CD14-positive monocyte (primary cell): Measurements from ENCODE around the gene ADH6. TPM values are rescaled to one million over a fixed set of nuclear protein-coding genes. Genes with fewer than 3 reads are reported as not detected.
"Not testable (repeated sequence)": the region's sequence is repeated elsewhere in the genome, so short reads cannot be mapped to it uniquely, and the experiment has no call there.

Source experiments
- DNase-seq, 3 donors: peaks; one replicate each; pipeline ENCODE4 v3.0.0-alpha.2; 2011 to 2022
- H2AFZ ChIP-seq: 2 replicates; pipeline ENCODE4 v1.6.0; 2012; ENCODE audit warnings: mild to moderate bottlenecking, low read depth, low read length, inconsistent platforms; ENCODE audit not compliant: insufficient read depth, poor library complexity, severe bottlenecking
- H3K27ac ChIP-seq, 2 donors: 1 replicate in 1 of 2; 2 replicates in 1 of 2; pipeline ENCODE4 v1.5.1; 2012 to 2013; ENCODE audit warnings: low read length in 2 of 2, control low read depth in 1 of 2, inconsistent platforms in 1 of 2, low read depth in 1 of 2, mild to moderate bottlenecking in 1 of 2
- H3K27me3 ChIP-seq, 2 donors: one replicate each; pipeline versions ENCODE4 v1.6.0 to v1.6.1; 2011 to 2013; ENCODE audit warnings: low read length in 2 of 2; ENCODE audit not compliant: control insufficient read depth in 2 of 2, insufficient read depth in 2 of 2
- H3K36me3 ChIP-seq, 2 donors: replicated peaks in 1 of 2; 1 replicate in 1 of 2; 2 replicates in 1 of 2; pipeline versions ENCODE4 v1.5.1 to v1.6.1; 2012 to 2013; ENCODE audit warnings: low read length in 2 of 2, control low read depth in 1 of 2, inconsistent platforms in 1 of 2, mild to moderate bottlenecking in 1 of 2; ENCODE audit not compliant: insufficient read depth in 2 of 2, control insufficient read depth in 1 of 2
- H3K4me1 ChIP-seq, 2 donors: 1 replicate in 1 of 2; 2 replicates in 1 of 2; pipeline versions ENCODE4 v1.5.1 to v1.6.1; 2012 to 2013; ENCODE audit warnings: low read length in 2 of 2, control low read depth in 1 of 2, inconsistent platforms in 1 of 2, mild to moderate bottlenecking in 1 of 2, moderate library complexity in 1 of 2; ENCODE audit not compliant: insufficient read depth in 2 of 2, control insufficient read depth in 1 of 2
- H3K4me2 ChIP-seq: replicated peaks from 2 replicates; pipeline ENCODE3; 2012; ENCODE audit warnings: low read length, moderate library complexity, mild to moderate bottlenecking; ENCODE audit not compliant: poor library complexity, severe bottlenecking; ENCODE audit errors: extremely low read depth
- H3K4me3 ChIP-seq, 3 experiments: fragments of 200-600 bp in 1 of 3; sonication (generic) in 1 of 3; replicated peaks in 1 of 3; 1 replicate in 2 of 3; 2 replicates in 1 of 3; pipeline ENCODE4 v1.5.1; 2011 to 2013; ENCODE audit warnings: low read length in 3 of 3, mild to moderate bottlenecking in 3 of 3, control low read depth in 2 of 3, low read depth in 2 of 3, inconsistent platforms in 1 of 3, moderate library complexity in 1 of 3
- H3K79me2 ChIP-seq: 2 replicates; pipeline ENCODE4 v1.6.0; 2012; ENCODE audit warnings: mild to moderate bottlenecking, control low read depth, inconsistent platforms, low read length, moderate library complexity; ENCODE audit not compliant: insufficient read depth
- H3K9ac ChIP-seq: 2 replicates; pipeline ENCODE4 v1.6.0; 2017; ENCODE audit warnings: low read length, mild to moderate bottlenecking; ENCODE audit not compliant: insufficient read depth, poor library complexity, severe bottlenecking
- H3K9me3 ChIP-seq, 2 donors: replicated peaks in 1 of 2; 1 replicate in 1 of 2; 2 replicates in 1 of 2; pipeline versions ENCODE4 v1.5.1 to v1.6.1; 2012 to 2013; ENCODE audit warnings: low read length in 2 of 2, control low read depth in 1 of 2; ENCODE audit not compliant: control insufficient read depth in 1 of 2, insufficient read depth in 1 of 2
- H4K20me1 ChIP-seq: 2 replicates; pipeline ENCODE4 v1.6.0; 2012; ENCODE audit warnings: mild to moderate bottlenecking, low read length, control low read depth, moderate library complexity; ENCODE audit not compliant: insufficient read depth
- H3K27ac Mint-ChIP-seq, 7 donors: one replicate each; pipeline ENCODE4 v1.8.0; 2020; ENCODE audit warnings: mild to moderate bottlenecking in 7 of 7, mixed read lengths in 7 of 7, moderate library complexity in 6 of 7, inconsistent platforms in 2 of 7
- H3K27me3 Mint-ChIP-seq, 3 donors: one replicate each; pipeline ENCODE4 v1.8.0; 2021 to 2022; ENCODE audit warnings: low read depth in 3 of 3, mild to moderate bottlenecking in 3 of 3, mixed read lengths in 3 of 3, moderate library complexity in 3 of 3, inconsistent platforms in 1 of 3
- H3K36me3 Mint-ChIP-seq, 2 donors: one replicate each; pipeline ENCODE4 v1.8.0; 2020; ENCODE audit warnings: mixed read lengths in 2 of 2, inconsistent platforms in 1 of 2, mild to moderate bottlenecking in 1 of 2
- H3K4me1 Mint-ChIP-seq: one replicate; pipeline ENCODE4 v1.8.0; 2020; ENCODE audit warnings: mild to moderate bottlenecking, mixed read lengths
- H3K4me3 Mint-ChIP-seq, 2 donors: one replicate each; pipeline ENCODE4 v1.8.0; 2020; ENCODE audit warnings: mild to moderate bottlenecking in 2 of 2, mixed read lengths in 2 of 2, moderate library complexity in 1 of 2
- H3K9me3 Mint-ChIP-seq, 7 donors: one replicate each; pipeline ENCODE4 v1.8.0; 2020 to 2022; ENCODE audit warnings: mixed read lengths in 7 of 7, mild to moderate bottlenecking in 6 of 7, moderate library complexity in 6 of 7, inconsistent platforms in 2 of 7
- CTCF ChIP-seq: fragments of 200-600 bp; IDR thresholded peaks from one replicate; pipeline ENCODE4 v1.8.0; 2022; ENCODE audit warnings: antibody characterized with exemption, mild to moderate bottlenecking
- WGBS: methylation state at CpG from one replicate; pipeline ENCODE4 v1.1.5; 2013; ENCODE audit warnings: missing lambda C conversion rate; ENCODE audit not compliant: insufficient coverage; 5-methylcytosine and 5-hydroxymethylcytosine counted together
- intact Hi-C, 2 donors: fragments of 100-400 bp; cut with micrococcal nuclease; formaldehyde crosslinking; loops; one replicate each; pipeline versions ENCODE4 v1.15.0 to v1.15.1; 2023
- polyA plus RNA-seq, 3 donors: library from polyadenylated mRNA; depleted of rRNA in 1 of 3; unstranded in 2 of 3; stranded (reverse) in 1 of 3; fragments of 300-500 nt in 2 of 3; fragments of >200 nt in 1 of 3; fragmentation: Illumina TruSeq in 2 of 3; gene quantifications; 1 replicate in 2 of 3; 2 replicates in 1 of 3; pipeline ENCODE4 v1.2.3, GENCODE V29; 2012 to 2021

ADH6 gene
- polyA plus RNA-seq, 3 donors: not detected

- Histone ChIP-seq H3K4me3 (no peak overlapping the region), H2AFZ (no peak overlapping the region), H3K4me2 (no peak overlapping the region), H3K27ac (no peak overlapping the region), H3K4me1 (no peaks in the 10 kb centered on the region), H3K36me3 (no peaks in the 10 kb centered on the region), H3K79me2 (no peaks in the 10 kb centered on the region), H3K9me3 (peaks cover 4 to 16% of the 10 kb centered on the region in 2 donors), H4K20me1 (no peaks in the 10 kb centered on the region), H3K9ac (no peak overlapping the region), H3K27me3 (no peaks in the 10 kb centered on the region)
- Mint-ChIP-seq H3K4me1 (no peaks in the 10 kb centered on the region), H3K4me3 (no peak overlapping the region), H3K27me3 (peaks cover 0 to 2% (median 0%) of the 10 kb centered on the region in 3 donors), H3K27ac (no peak overlapping the region), H3K9me3 (peaks cover 6 to 19% (median 12%) of the 10 kb centered on the region in 7 donors), H3K36me3 (no peaks in the 10 kb centered on the region)
- no CpG with 5 or more reads among the region's 1 CpG for WGBS
- intact Hi-C loops: no loop called here
- TF ChIP-seq CTCF: no peak
- no peak for DNase-seq
These were observed 16.9 kb upstream of the ADH6 start for GRCh38 chr4:99235955-99236354.

DNA sequence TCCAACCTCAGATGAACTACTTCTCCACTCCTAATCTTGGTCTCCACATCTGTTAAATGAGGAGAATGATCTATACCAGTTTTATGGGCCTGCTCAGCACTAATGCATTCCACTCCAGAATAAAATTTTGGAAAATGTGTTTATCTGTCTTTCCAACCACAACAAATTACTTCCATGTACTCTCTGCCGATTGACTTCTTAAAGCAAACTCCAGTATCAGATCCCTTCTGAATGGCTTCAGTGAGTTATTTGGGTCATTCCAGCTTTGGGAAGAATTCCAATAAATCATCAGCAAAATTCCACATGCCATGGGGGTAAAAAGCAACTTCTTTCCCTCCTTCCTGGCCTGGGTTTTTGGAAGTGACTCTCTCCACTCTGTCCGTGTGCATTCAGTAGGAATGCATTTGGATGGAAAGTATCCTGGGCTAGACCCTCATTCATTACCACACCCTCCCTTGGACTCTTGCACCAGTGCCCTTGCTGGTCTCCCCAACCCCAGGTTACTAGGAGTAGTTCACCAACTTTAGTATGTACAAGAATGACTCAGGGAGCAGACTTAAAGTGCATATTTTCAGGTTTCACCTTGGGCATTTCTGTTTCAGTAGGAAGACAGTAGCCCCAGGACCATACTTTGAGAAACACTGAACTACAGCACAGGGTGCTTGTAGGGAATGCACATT, 15.4 kb upstream of the ADH6 start:
- Mint-ChIP-seq H3K4me1 (no peaks in the 10 kb centered on the region), H3K4me3 (no peak overlapping the region), H3K27me3 (peaks cover 0 to 2% (median 0%) of the 10 kb centered on the region in 3 donors), H3K27ac (no peak overlapping the region), H3K36me3 (no peaks in the 10 kb centered on the region), H3K9me3 (peaks cover 6 to 19% (median 12%) of the 10 kb centered on the region in 7 donors)
- H3K4me1 ChIP-seq: no peaks in the 10 kb centered on the region
- H2AFZ ChIP-seq: no peak overlapping the region
- intact Hi-C loops: no loop called here
- H3K4me2 ChIP-seq: no peak overlapping the region
- no peaks in the 10 kb centered on the region for H3K27me3 ChIP-seq
- peaks cover 4 to 15% of the 10 kb centered on the region in 2 donors for H3K9me3 ChIP-seq
- WGBS: no CpG with 5 or more reads among the region's 2 CpGs
- H3K4me3 ChIP-seq: no peak overlapping the region
- no peak for TF ChIP-seq CTCF
- H3K27ac ChIP-seq: no peak overlapping the region
- H3K79me2 ChIP-seq: no peaks in the 10 kb centered on the region
- H3K9ac ChIP-seq: no peak overlapping the region
- no peaks in the 10 kb centered on the region for H4K20me1 ChIP-seq
- DNase-seq: no peak
- no peaks in the 10 kb centered on the region for H3K36me3 ChIP-seq

GRCh38 chr4:99233397-99233796, 14.4 kb upstream of the ADH6 start:
- H3K27me3 ChIP-seq, DNase-seq, H3K27ac Mint-ChIP-seq, H3K36me3 ChIP-seq, H2AFZ ChIP-seq, H4K20me1 ChIP-seq, intact Hi-C loops, H3K27ac ChIP-seq, H3K4me3 Mint-ChIP-seq, H3K4me1 Mint-ChIP-seq, H3K27me3 Mint-ChIP-seq, H3K4me2 ChIP-seq, H3K9me3 ChIP-seq, H3K9ac ChIP-seq, H3K79me2 ChIP-seq, H3K4me3 ChIP-seq, H3K4me1 ChIP-seq, H3K36me3 Mint-ChIP-seq: not testable (repeated sequence)
- WGBS: no CpG with 5 or more reads among the region's 2 CpGs
- H3K9me3 Mint-ChIP-seq: peaks cover 6 to 18% (median 10%) of the 10 kb centered on the region in 7 donors
